GM23338 (cell line): ENCODE measurements around the gene CHST2. TPM values are rescaled to one million over a fixed set of nuclear protein-coding genes. Genes with fewer than 3 reads are reported as not detected.

ENCODE experiments used
- ATAC-seq: fragments of 200-7000 bp; cut with Tn5 transposase; 3 replicates; pipeline ENCODE4 v1.9.1; 2020
- DNase-seq: peaks from one replicate; pipeline ENCODE4 v3.0.0-alpha.2; 2015; ENCODE audit warnings: low spot score
- H2AFZ ChIP-seq: fragments of 200-600 bp; sonication (generic); 2 replicates; pipeline ENCODE4 v1.8.0; 2016; ENCODE audit warnings: antibody characterized with exemption, mild to moderate bottlenecking, moderate library complexity
- H3F3A ChIP-seq: fragments of 200-600 bp; sonication (generic); replicated peaks from 2 replicates; pipeline ENCODE4 v1.8.0; 2017; ENCODE audit warnings: antibody characterized with exemption, mixed run types, low read depth
- H3K27ac ChIP-seq: fragments of 200-600 bp; sonication (generic); 2 replicates; pipeline ENCODE4 v1.6.1; 2016; ENCODE audit warnings: low read depth
- H3K27me3 ChIP-seq: fragments of 200-600 bp; sonication (generic); 2 replicates; pipeline ENCODE4 v1.8.0; 2016; ENCODE audit warnings: mild to moderate bottlenecking, mixed run types, moderate library complexity; ENCODE audit not compliant: insufficient read depth
- H3K36me3 ChIP-seq: fragments of 200-600 bp; sonication (generic); 2 replicates; pipeline ENCODE4 v1.8.0; 2016; ENCODE audit warnings: mild to moderate bottlenecking; ENCODE audit not compliant: insufficient read depth
- H3K4me1 ChIP-seq: fragments of 200-600 bp; sonication (generic); 2 replicates; pipeline ENCODE4 v1.8.0; 2016; ENCODE audit warnings: mild to moderate bottlenecking, moderate library complexity; ENCODE audit not compliant: insufficient read depth
- H3K4me2 ChIP-seq: fragments of 200-600 bp; sonication (generic); 2 replicates; pipeline ENCODE4 v1.7.1; 2017; ENCODE audit warnings: mixed run types
- H3K4me3 ChIP-seq: fragments of 200-600 bp; sonication (generic); 2 replicates; pipeline ENCODE4 v1.6.1; 2016; ENCODE audit warnings: mixed run types
- H3K79me2 ChIP-seq: fragments of 200-600 bp; sonication (generic); replicated peaks from 2 replicates; pipeline ENCODE4 v1.8.0; 2017; ENCODE audit warnings: mild to moderate bottlenecking; ENCODE audit not compliant: insufficient read depth
- H3K9me2 ChIP-seq: fragments of 200-600 bp; sonication (generic); 2 replicates; pipeline ENCODE4 v1.8.0; 2017; ENCODE audit not compliant: insufficient read depth
- H4K20me1 ChIP-seq: fragments of 200-600 bp; sonication (generic); replicated peaks from 2 replicates; pipeline ENCODE4 v1.8.0; 2017; ENCODE audit warnings: mild to moderate bottlenecking; ENCODE audit not compliant: insufficient read depth
- H3K27ac Mint-ChIP-seq: 2 replicates; pipeline ENCODE4 v1.8.0; 2020; ENCODE audit warnings: inconsistent platforms, mild to moderate bottlenecking, moderate library complexity, mixed read lengths
- H3K27me3 Mint-ChIP-seq: 3 replicates; pipeline ENCODE4 v1.8.0; 2022; ENCODE audit warnings: low read depth, mild to moderate bottlenecking, moderate library complexity, mixed read lengths, inconsistent platforms; ENCODE audit not compliant: insufficient read depth, poor library complexity
- H3K36me3 Mint-ChIP-seq: 3 replicates; pipeline ENCODE4 v1.8.0; 2021; ENCODE audit warnings: low read depth, mild to moderate bottlenecking, inconsistent platforms, moderate library complexity, mixed read lengths
- H3K4me1 Mint-ChIP-seq: 3 replicates; pipeline ENCODE4 v1.8.0; 2020; ENCODE audit warnings: mild to moderate bottlenecking, inconsistent platforms, mixed read lengths
- H3K4me3 Mint-ChIP-seq: 3 replicates; pipeline ENCODE4 v1.8.0; 2021; ENCODE audit warnings: moderate library complexity, mild to moderate bottlenecking, inconsistent platforms, mixed read lengths
- H3K9me3 Mint-ChIP-seq: 3 replicates; pipeline ENCODE4 v1.8.0; 2020; ENCODE audit warnings: moderate library complexity, mild to moderate bottlenecking, inconsistent platforms, mixed read lengths
- CREB1 ChIP-seq: fragments of 250-450 bp; sonication (Bioruptor Pico); IDR thresholded peaks from 2 replicates; pipeline ENCODE4 v1.5.0; 2020; ENCODE audit warnings: low read depth, mild to moderate bottlenecking, moderate library complexity
- CTCF ChIP-seq, 2 experiments: fragments of 200-600 bp in 1 of 2; sonication (generic) in 1 of 2; conservative IDR thresholded peaks; 2 replicates each; pipeline versions ENCODE4 v1.5.1 to v1.6.1; 2016 to 2017; ENCODE audit warnings: antibody characterized with exemption in 2 of 2, low read depth in 2 of 2, mild to moderate bottlenecking in 2 of 2, moderate library complexity in 1 of 2
- ETS1 ChIP-seq: IDR thresholded peaks from 2 replicates; pipeline ENCODE4 v1.6.1; 2016; ENCODE audit warnings: antibody characterized with exemption
- EZH2 ChIP-seq: fragments of 200-600 bp; sonication (generic); IDR thresholded peaks from one replicate; pipeline ENCODE4 v1.8.0; 2017; ENCODE audit warnings: antibody characterized with exemption, mild to moderate bottlenecking, low read depth; ENCODE audit not compliant: unreplicated experiment
- EZH2phosphoT487 ChIP-seq: fragments of 200-600 bp; sonication (generic); IDR thresholded peaks from one replicate; pipeline ENCODE4 v1.8.1; 2018; ENCODE audit warnings: antibody characterized with exemption; ENCODE audit not compliant: unreplicated experiment
- JUNB ChIP-seq: IDR thresholded peaks from one replicate; pipeline ENCODE4 v1.6.1; 2016; ENCODE audit warnings: antibody characterized with exemption; ENCODE audit not compliant: unreplicated experiment
- NANOG ChIP-seq: IDR thresholded peaks from 2 replicates; pipeline ENCODE4 v1.6.1; 2016; ENCODE audit warnings: antibody characterized with exemption, borderline replicate concordance
- POLR2AphosphoS5 ChIP-seq: IDR thresholded peaks from 2 replicates; pipeline ENCODE4 v1.6.1; 2016; ENCODE audit warnings: antibody characterized with exemption, low read depth
- REST ChIP-seq: IDR thresholded peaks from one replicate; pipeline ENCODE4 v1.6.1; 2018; ENCODE audit warnings: antibody characterized with exemption; ENCODE audit not compliant: unreplicated experiment
- STAT1 ChIP-seq: IDR thresholded peaks from one replicate; pipeline ENCODE4 v1.6.1; 2016; ENCODE audit warnings: antibody characterized with exemption; ENCODE audit not compliant: unreplicated experiment
- ZNF114 ChIP-seq: fragments of 250-450 bp; sonication (Bioruptor Pico); IDR thresholded peaks from 2 replicates; pipeline ENCODE4 v1.5.0; 2020; ENCODE audit warnings: mild to moderate bottlenecking, moderate library complexity
- ZNF331 ChIP-seq: fragments of 250-450 bp; sonication (Bioruptor Pico); IDR thresholded peaks from 2 replicates; pipeline ENCODE4 v1.5.0; 2020; ENCODE audit warnings: low read depth, mild to moderate bottlenecking, moderate library complexity
- ZNF462 ChIP-seq: fragments of 250-450 bp; sonication (Bioruptor Pico); IDR thresholded peaks from 2 replicates; pipeline ENCODE4 v1.5.0; 2020; ENCODE audit warnings: mild to moderate bottlenecking, moderate library complexity
- polyA plus RNA-seq: library from polyadenylated mRNA; unstranded; fragments of >200 nt; fragmentation: Nextera tagmentation; extraction: Ambion mirVana; gene quantifications from 2 replicates; pipeline ENCODE4 v1.2.1, GENCODE V29; 2016
- total RNA-seq: library from RNA; depleted of rRNA; stranded (reverse); fragments of >200 nt; shearing (Covaris generic); gene quantifications from 2 replicates; pipeline ENCODE4 v1.2.3, GENCODE V29; 2014

The CHST2 gene
- total and polyA plus RNA-seq, 2 experiments from 2014 or later = 4.1 to 28.3 TPM

- no peak overlapping the region for H3K4me3 ChIP-seq
- H3K36me3 Mint-ChIP-seq = peaks cover 12% of the 10 kb centered on the region
- no peaks in the 10 kb centered on the region for H3K27me3 ChIP-seq
- DNase-seq (no peak), ATAC-seq (no peak)
- no peaks in the 10 kb centered on the region for H3K79me2 ChIP-seq
- H4K20me1 ChIP-seq = no peaks in the 10 kb centered on the region
- TF ChIP-seq EZH2 (no peak), CREB1 (no peak), ZNF331 (CRISPR knock-in tag) (no peak), EZH2phosphoT487 (no peak), ZNF114 (CRISPR knock-in tag) (no peak), REST (no peak), JUNB (no peak), CTCF (conservative IDR thresholded peaks at IDR 0.05; ENCODE audit: low read depth in 2 of 2) (no peak), STAT1 (no peak), ZNF462 (CRISPR knock-in tag) (no peak), POLR2AphosphoS5 (no peak), ETS1 (no peak), NANOG (no peak)
- peaks cover 2% of the 10 kb centered on the region; the same call in 2 of the 3 replicates for H3K4me1 Mint-ChIP-seq
- H3F3A ChIP-seq = no peaks in the 10 kb centered on the region
- no peak overlapping the region for H2AFZ ChIP-seq
- no peak overlapping the region for H3K27ac Mint-ChIP-seq
- peaks cover under 1% of the 10 kb centered on the region for H3K4me1 ChIP-seq
- no peaks in the 10 kb centered on the region for H3K36me3 ChIP-seq
- peaks cover 5% of the 10 kb centered on the region for H3K9me2 ChIP-seq
- no peak overlapping the region for H3K27ac ChIP-seq
- H3K4me3 Mint-ChIP-seq = no peak overlapping the region
- H3K4me2 ChIP-seq = no peak overlapping the region
- H3K27me3 Mint-ChIP-seq = peaks cover 7% of the 10 kb centered on the region
- peaks cover 22% of the 10 kb centered on the region for H3K9me3 Mint-ChIP-seq
Measured at GRCh38 chr3:143170676-143171075, 51.1 kb downstream of the CHST2 start.
